OCI-LY7 (cell line): ENCODE measurements around the gene DNM2. TPM values are rescaled to one million over a fixed set of nuclear protein-coding genes. Genes with fewer than 3 reads are reported as not detected.

Experiments used
- BruUV-seq: library from RNA; stranded (reverse); fragments of 400-500 nt; replicated peaks from 2 replicates; lab custom pipeline; 2021; lab: Mats Ljungman, UMichigan
- CTCF ChIA-PET: fragments of 300-600 bp; sonication (Branson Sonifier 250); formaldehyde crosslinking; loops from one replicate; lab custom pipeline; 2022; ENCODE audit warnings: antibody characterized with exemption; ENCODE audit not compliant: unreplicated experiment; lab: Charles Lee
- POLR2A ChIA-PET: fragments of 300-600 bp; sonication (Branson Sonifier 250); formaldehyde crosslinking; loops from one replicate; lab custom pipeline; 2022; ENCODE audit warnings: antibody characterized with exemption; lab: Charles Lee
- DNase-seq: peaks from one replicate; pipeline ENCODE4 v3.0.0-alpha.2; 2015; ENCODE audit warnings: low spot score
- H2AFZ ChIP-seq: fragments of 200-600 bp; sonication (generic), shearing (Covaris generic); 2 replicates; pipeline ENCODE4 v1.6.1; 2014; ENCODE audit warnings: mild to moderate bottlenecking, antibody characterized with exemption, low read length, moderate library complexity
- H3K27ac ChIP-seq: fragments of 200-600 bp; sonication (generic); 2 replicates; pipeline ENCODE4 v1.5.1; 2014; ENCODE audit warnings: mixed run types, low read depth, mild to moderate bottlenecking, moderate library complexity, low read length, inconsistent platforms; ENCODE audit not compliant: poor library complexity, severe bottlenecking
- H3K36me3 ChIP-seq: fragments of 200-600 bp; sonication (generic); 2 replicates; pipeline ENCODE4 v1.6.1; 2014; ENCODE audit warnings: mild to moderate bottlenecking, antibody characterized with exemption, low read length, moderate library complexity, mixed read lengths; ENCODE audit not compliant: insufficient read depth
- H3K4me1 ChIP-seq: fragments of 200-600 bp; sonication (generic); 2 replicates; pipeline ENCODE4 v1.5.1; 2014; ENCODE audit warnings: mild to moderate bottlenecking, low read length; ENCODE audit not compliant: insufficient read depth, poor library complexity, severe bottlenecking
- H3K4me2 ChIP-seq: fragments of 200-600 bp; sonication (generic); 2 replicates; pipeline ENCODE4 v1.6.1; 2014; ENCODE audit warnings: mild to moderate bottlenecking, low read length
- H3K4me3 ChIP-seq: fragments of 200-600 bp; sonication (generic); 2 replicates; pipeline ENCODE4 v1.5.1; 2014; ENCODE audit warnings: mild to moderate bottlenecking, low read depth, low read length; ENCODE audit not compliant: poor library complexity, severe bottlenecking
- H3K79me2 ChIP-seq: fragments of 200-600 bp; sonication (generic); 2 replicates; pipeline ENCODE4 v1.6.1; 2016; ENCODE audit warnings: low read depth, mild to moderate bottlenecking, low read length, moderate library complexity, mixed read lengths; ENCODE audit not compliant: insufficient read depth
- H3K9me2 ChIP-seq: fragments of 200-600 bp; sonication (generic); 2 replicates; pipeline ENCODE4 v1.6.1; 2016; ENCODE audit warnings: mild to moderate bottlenecking, low read length, mixed read lengths; ENCODE audit not compliant: insufficient read depth
- H3K9me3 ChIP-seq: fragments of 200-600 bp; sonication (generic); 2 replicates; pipeline ENCODE4 v1.6.1; 2014; ENCODE audit warnings: mild to moderate bottlenecking, mixed run types, low read length, mixed read lengths
- H4K20me1 ChIP-seq: fragments of 200-600 bp; sonication (generic); 2 replicates; pipeline ENCODE4 v1.6.1; 2014; ENCODE audit warnings: mild to moderate bottlenecking, antibody characterized with exemption, low read length, moderate library complexity, mixed read lengths; ENCODE audit not compliant: insufficient read depth
- CTCF ChIP-seq: fragments of 200-600 bp; sonication (generic); conservative IDR thresholded peaks from 2 replicates; pipeline ENCODE4 v1.5.1; 2014; ENCODE audit warnings: mild to moderate bottlenecking, antibody characterized with exemption, low read length, moderate library complexity, mixed read lengths
- EZH2phosphoT487 ChIP-seq: fragments of 200-600 bp; sonication (generic); IDR thresholded peaks from 2 replicates; pipeline ENCODE4 v1.6.1; 2018; ENCODE audit warnings: low read depth, borderline replicate concordance, mild to moderate bottlenecking, mixed run types, antibody characterized with exemption, low read length, moderate library complexity, mixed read lengths
- intact Hi-C: fragments of 100-400 bp; cut with micrococcal nuclease; formaldehyde crosslinking; loops from one replicate; pipeline ENCODE4 v1.10.0; 2022; ENCODE audit not compliant: unreplicated experiment
- total RNA-seq, 2 experiments: library from RNA; depleted of rRNA in 1 of 2; stranded (reverse); fragments of >200 nt in 1 of 2; shearing (Covaris generic) in 1 of 2; gene quantifications; 2 replicates each; pipeline ENCODE4 v1.2.3, GENCODE V29; 2014 to 2022

DNM2 gene
- total RNA-seq, 2 experiments from 2014 or later = 139 to 165 TPM

GRCh38 chr19:10850631-10851030 lies 132.8 kb downstream of the DNM2 start:
- Histone ChIP-seq H3K27ac (no peak overlapping the region), H3K9me2 (no peaks in the 10 kb centered on the region), H3K79me2 (no peaks in the 10 kb centered on the region), H3K9me3 (no peaks in the 10 kb centered on the region), H2AFZ (no peak overlapping the region), H3K4me2 (no peak overlapping the region), H3K36me3 (no peaks in the 10 kb centered on the region), H4K20me1 (no peaks in the 10 kb centered on the region), H3K4me3 (no peak overlapping the region), H3K4me1 (peaks cover 4% of the 10 kb centered on the region)
- CTCF ChIA-PET = no interaction called here
- no peak for DNase-seq
- POLR2A ChIA-PET = no interaction called here
- TF ChIP-seq CTCF (no peak), EZH2phosphoT487 (no peak)
- intact Hi-C loops = no loop called here
- no TSS peak for BruUV-seq

DNA sequence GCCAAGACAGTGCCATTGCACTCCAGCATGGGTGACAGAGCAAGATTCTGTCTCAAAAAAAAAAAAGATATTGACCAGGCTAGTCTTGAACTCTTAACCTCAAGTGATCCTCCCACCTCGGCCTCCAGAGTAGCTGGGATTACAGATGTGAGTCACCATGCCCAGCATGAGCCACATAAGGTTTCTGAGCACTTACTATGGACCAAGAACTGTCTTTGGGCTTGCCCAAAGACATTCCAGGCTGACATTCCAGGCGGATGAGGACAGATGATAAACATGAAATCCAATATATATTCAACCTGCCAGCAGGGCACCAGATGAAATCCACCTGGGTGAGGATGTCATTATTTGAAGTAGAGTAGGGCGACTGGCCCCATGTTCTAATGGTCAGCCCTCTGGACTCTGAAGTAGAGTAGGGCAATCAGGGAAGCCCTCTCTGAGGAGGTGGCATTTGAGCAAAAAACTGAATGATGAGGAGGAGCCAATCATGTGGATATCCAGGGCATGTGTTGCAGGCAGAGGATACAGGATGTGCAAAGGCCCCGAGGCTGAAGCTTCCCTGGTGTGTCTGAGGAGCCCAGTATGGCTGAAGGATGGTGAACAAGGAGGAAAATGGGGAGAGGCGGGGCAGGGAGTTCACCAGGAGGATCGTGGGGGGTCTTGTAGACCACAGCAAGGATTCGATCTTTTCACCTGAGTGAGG lies 134.4 kb downstream of the DNM2 start:
- Histone ChIP-seq H3K9me2 (no peaks in the 10 kb centered on the region), H3K4me1 (peaks cover 4% of the 10 kb centered on the region), H3K4me2 (no peak overlapping the region), H3K27ac (no peak overlapping the region), H3K79me2 (no peaks in the 10 kb centered on the region), H3K9me3 (no peaks in the 10 kb centered on the region), H4K20me1 (no peaks in the 10 kb centered on the region), H3K36me3 (no peaks in the 10 kb centered on the region), H2AFZ (no peak overlapping the region), H3K4me3 (no peak overlapping the region)
- POLR2A ChIA-PET = no interaction called here
- intact Hi-C loops = no loop called here
- BruUV-seq = no TSS peak
- no peak for DNase-seq
- CTCF ChIA-PET = interaction anchor here (0.6 to 1.1 kb wide), 2 partner anchors 16 to 186 kb away, joined by 3 read pairs; partner anchors contain the start of gene TMED1
- no peak for TF ChIP-seq EZH2phosphoT487
- TF ChIP-seq CTCF = no peak

GRCh38 chr19:10852941-10853340 lies 135.1 kb downstream of the DNM2 start:
- no peak overlapping the region for H3K4me3 ChIP-seq
- H3K27ac ChIP-seq = no peak overlapping the region
- H3K36me3 ChIP-seq = no peaks in the 10 kb centered on the region
- H3K4me1 ChIP-seq = peaks cover 4% of the 10 kb centered on the region
- H3K4me2 ChIP-seq = no peak overlapping the region
- no peaks in the 10 kb centered on the region for H3K9me3 ChIP-seq
- no peak for TF ChIP-seq EZH2phosphoT487
- TF ChIP-seq CTCF = no peak
- H3K9me2 ChIP-seq = no peaks in the 10 kb centered on the region
- no peaks in the 10 kb centered on the region for H3K79me2 ChIP-seq
- ChIA-PET CTCF (interaction anchor here (1.1 kb wide), 1 partner anchor 17 kb away, joined by 3 read pairs; the partner anchor contains the start of gene TMED1), POLR2A (no interaction called here)
- no peaks in the 10 kb centered on the region for H4K20me1 ChIP-seq
- intact Hi-C loops = no loop called here
- no peak for DNase-seq
- no TSS peak for BruUV-seq
- H2AFZ ChIP-seq = no peak overlapping the region
